GM19025 (cell line): ENCODE data around the gene HSPA4.
"Not testable (repeated sequence)": the region's sequence is repeated elsewhere in the genome, so short reads cannot be mapped to it uniquely, and the experiment has no call there.

Experiments
- ATAC-seq: cut with Tn5 transposase; IDR thresholded peaks from one replicate; pipeline ENCODE4 v1.9.1; 2021; ENCODE audit warnings: mild to moderate bottlenecking, low read depth, moderate library complexity; ENCODE audit not compliant: unreplicated experiment

Gene HSPA4

DNA sequence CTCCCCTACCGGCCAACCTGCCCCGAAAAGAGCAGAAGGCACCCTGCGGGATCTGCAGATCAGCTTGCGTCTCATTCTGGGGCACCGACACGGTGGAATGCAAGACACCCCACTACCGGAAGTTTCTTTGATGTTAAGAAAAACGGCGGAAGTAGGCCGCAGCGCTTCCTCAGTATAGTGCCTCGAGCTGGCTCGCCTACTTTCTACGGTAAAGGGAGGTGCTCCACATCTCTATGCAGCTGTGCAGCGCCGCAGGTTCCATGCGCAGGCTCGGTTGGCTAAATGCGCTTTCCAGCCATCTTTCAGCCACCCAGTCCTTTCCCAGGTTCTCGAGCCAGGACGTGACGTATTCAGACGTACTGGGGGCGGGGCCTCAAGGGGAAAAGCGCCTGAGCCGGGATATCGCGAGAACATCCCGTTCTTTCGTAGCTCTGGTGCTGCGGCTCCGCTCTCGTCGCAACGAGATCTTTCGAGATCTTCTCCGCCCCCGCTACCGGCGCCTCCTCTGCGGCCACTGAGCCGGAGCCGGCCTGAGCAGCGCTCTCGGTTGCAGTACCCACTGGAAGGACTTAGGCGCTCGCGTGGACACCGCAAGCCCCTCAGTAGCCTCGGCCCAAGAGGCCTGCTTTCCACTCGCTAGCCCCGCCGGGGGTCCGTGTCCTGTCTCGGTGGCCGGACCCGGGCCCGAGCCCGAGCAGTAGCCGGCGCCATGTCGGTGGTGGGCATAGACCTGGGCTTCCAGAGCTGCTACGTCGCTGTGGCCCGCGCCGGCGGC, at the start of gene HSPA4:
TSS of gene HSPA4 (plus strand) at position 472 of the 775 bp plus-strand sequence. CDS start at position 710, 238 bp downstream.
- ATAC-seq = peak; percentile 73

DNA sequence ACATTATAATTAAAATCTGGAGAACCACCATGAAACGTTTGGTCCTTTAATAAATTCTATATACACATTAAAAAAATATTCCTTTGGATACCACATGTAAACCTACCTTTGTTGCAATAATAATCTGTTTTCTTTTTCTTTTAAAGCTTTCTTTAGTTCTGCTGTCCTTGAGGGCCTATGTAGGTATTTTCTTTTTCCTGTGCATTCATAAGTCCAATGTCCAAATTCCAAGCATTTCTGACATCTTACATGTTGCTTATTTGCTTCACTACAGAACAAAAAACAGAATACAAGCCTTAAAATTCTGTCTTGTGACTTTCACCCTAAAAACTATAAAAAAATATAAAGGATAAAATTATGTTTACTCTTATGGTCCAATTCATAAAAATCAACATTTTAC, 45.2 kb upstream of the HSPA4 start:
- ATAC-seq = no peak

- ATAC-seq = not testable (repeated sequence)
Observed at GRCh38 chr5:133008455-133008854, 43.4 kb upstream of the HSPA4 start.

GRCh38 chr5:133015466-133015865, 36.3 kb upstream of the HSPA4 start:
- ATAC-seq = no peak

- ATAC-seq = no peak
Observed at GRCh38 chr5:133017964-133018363, 33.8 kb upstream of the HSPA4 start.

GRCh38 chr5:133019471-133019870, 32.3 kb upstream of the HSPA4 start:
- not testable (repeated sequence) for ATAC-seq

DNA sequence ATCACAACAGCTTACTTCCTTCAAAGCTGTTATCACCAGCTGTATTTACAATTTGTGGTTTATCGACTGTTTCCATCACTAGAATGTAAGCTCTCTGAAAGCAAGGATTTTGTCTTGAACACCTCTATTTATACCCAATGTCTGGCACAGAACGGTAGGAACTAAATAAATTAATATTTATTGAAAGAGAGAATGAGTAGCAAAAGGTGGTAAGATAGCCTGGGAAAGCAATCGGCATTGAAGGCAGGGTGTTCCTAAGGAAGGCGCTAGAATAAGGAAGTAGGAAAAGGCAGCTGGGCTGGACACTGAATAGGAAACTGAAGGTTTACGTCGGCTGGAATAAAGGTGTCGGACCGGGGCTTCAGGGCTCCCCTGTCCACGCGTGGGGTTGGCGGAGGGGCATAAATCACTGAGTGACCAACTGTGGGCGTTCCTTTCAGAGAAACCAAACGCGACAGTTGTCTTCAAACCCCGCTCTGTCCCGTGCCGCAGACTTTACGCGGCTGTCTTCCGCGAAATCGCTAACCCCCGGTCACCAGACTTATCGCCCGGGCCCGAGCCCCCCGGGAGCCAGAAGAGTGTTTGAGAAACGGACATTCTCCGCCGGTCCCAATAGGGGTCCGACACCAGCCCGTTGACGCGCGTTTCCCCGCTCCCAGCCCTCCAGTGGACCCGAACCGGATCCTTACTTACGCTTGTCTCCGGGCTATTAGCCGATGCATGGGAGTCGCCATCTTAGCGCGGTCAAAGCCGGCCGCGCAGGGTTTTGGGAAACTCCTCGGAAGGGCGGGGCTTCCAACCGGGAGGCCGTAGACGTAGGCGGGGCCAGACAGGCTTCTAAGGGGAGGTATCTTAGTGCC, 25.8 kb upstream of the HSPA4 start, which contains the start of gene ZCCHC10:
TSS of gene ZCCHC10 (minus strand) at position 746 of the 860 bp plus-strand sequence. CDS start at position 734, 12 bp downstream.
- peak; percentile 95 for ATAC-seq

DNA sequence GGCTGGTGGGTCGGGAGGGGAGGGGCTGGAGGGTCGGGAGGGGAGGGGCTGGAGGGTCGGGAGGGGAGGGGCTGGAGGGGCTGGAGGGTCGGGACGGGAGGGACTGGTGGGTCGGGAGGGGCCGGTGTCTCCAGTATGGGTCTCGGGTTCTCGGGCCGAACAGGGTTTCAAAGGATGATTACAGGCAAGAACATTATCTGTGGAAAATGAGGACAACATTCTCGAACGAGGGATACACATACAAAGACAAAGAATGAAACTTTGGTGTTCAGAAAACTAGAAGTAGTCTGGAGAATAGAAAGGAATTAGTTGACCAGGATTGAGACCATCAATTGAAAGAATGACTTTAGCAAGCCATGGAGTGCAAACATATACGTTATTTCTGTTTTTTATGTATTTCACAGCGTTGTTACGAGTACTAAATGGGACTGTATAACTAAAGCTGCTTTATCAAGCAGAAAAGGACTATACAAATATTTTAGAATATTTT, 25.1 kb upstream of the HSPA4 start:
- no peak for ATAC-seq

GRCh38 chr5:133029416-133029815, 22.4 kb upstream of the HSPA4 start:
- ATAC-seq = no peak

DNA sequence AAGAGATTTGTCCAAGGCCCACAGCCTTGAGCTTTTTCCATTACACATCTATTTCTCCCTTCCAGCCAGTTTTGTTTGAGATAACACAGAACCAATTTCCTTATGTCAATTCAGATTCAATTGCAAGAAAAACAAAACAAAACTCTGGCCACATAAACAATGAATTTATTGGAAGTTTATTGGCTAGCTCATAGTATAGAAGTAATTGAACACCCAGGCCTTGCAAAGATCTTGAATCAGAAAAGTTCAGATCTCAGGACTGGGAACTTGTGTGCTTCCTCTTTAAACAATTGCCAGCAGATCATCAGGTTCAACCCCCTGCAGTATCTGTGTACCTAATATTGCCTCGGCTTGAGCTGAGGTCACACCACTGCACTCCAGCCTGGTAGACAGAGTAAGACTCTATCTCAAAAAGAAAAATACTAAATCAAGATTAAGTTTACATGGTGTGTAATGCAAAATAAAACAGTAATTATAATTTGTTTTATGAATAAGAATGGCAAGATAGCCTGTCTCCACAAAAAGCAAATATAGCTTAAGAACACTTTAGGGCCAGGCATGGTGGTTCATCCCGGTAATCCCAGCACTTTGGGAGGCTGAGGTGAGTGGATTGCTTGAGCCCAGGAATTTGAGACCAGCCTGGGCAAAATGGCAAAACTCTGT, 21.3 kb upstream of the HSPA4 start:
- ATAC-seq = no peak

DNA sequence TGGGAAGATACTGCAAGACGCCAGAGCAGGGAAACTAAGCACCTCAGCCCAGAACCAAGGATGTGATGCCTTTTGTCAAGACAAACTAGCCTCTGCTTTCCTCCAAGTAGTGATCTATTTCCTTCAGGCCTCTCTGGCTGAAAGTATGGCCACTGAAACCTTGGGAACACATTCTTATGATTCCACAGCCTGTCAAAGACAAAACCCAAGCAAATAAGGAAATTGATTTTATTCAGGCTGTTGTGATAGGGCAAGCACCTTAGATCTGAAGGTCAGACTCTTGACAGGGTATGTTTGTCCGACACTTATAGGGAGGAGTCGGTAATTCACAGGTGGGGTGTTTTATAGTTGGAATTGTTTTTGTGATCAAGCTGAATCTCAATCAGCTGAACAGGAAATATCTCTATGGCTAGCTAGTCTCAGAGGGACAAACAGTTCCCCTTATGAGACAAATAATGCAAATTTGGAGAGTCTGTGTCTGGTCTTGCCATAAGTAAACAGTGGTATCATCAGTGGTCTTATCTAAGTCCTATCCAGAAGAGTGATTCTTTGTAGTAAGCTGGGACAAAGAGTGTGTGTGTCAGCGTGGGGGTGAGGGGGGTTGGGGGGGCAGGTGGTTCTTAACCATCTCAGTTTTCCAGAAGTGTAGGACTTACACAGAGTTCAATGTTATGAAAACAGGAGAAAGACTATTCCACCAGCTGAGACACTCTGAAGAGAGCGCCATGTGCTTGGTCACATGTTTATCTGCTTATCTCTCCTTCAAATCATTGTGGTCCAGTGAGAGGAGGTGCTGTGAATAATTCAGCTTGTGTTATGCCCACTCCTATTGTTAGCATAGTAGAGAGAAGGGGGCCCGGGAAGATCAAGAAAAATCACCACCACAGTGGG, 18.7 kb upstream of the HSPA4 start:
- ATAC-seq = no peak

DNA sequence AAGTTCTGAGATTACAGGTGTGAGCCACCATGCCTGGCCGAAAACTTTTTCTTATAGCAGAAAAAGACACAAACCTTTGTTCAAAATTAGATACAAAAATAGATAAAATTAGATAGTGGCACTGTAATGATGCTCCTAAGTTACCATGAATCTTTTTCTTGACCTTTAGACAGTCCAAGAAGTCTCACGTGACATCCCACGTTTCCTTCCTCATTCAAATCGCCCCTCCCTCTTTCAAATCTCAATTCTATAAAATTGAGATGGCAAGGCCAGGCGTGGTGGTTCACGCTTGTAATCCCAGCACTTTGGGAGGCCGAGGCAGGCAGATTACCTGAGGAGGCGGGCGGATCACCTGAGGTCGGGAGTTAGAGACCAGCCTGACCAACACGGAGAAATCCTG, 17.7 kb upstream of the HSPA4 start:
- ATAC-seq = no peak

DNA sequence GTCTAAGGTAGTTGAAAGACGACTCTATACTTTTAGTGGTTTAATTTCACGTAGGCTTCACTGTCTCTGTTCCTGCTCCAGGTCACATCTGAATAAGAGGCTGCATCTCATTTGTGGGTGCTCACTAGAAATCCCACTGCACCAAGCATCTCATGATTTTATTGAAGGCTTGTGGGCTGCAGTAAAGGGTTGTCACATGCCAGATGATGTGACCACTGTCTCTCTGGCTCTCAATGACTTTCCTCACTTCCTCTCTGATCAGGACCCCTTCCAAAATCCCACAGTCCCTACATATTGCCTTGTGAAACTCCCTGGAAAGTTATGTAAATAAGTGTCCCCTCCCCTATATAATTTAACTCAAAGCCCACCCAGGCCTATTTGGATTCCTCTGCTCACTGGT, 16.6 kb upstream of the HSPA4 start:
- ATAC-seq = no peak

DNA sequence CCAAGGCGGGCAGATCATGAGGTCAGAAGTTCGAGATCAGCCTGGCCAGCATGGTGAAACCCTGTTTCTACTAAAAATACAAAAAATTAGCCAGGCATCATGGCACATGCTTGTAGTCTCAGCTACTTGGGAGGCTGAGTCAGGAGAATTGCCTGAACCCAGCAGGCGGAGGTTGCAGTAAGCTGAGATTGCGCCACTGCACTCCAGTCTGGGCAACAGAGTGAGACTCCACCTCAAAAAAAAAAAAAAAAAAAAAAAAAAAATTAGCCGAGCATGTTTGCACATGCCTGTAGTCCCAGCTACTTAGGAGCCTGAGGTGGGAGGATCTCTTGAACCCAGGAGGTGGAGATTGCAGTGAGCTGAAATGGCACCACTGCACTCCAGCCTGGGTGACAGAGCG, 15.1 kb upstream of the HSPA4 start:
- ATAC-seq = not testable (repeated sequence)

DNA sequence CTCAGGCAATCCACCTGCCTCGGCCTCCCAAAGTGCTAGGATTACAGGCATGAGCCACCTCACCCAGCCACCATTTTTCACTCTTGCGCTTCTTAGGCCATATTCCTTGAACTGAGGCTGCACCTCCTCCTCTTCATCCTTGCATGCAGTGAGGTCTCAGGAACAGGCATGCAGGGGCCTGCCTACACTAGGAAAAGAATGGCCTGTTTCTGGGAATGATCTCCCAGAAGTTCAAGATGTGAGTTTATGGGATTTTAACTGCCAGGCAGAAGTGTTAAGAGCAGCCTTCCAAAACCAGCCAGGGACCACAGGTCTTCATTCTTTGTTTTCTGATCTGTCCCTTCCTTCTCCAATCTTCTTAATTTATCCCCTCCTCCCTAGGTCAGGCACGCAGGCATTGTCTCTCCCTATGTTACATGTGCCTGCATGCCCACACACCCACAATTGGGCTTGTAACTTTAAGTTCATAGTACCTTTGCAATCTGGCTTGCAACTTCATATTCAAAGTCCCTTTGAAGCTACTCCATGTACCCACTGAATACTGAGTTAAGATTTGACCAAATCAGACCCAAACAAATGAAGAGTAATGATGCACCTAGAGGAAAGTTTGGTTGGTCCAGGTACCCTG, 10.5 kb upstream of the HSPA4 start:
- ATAC-seq = no peak

DNA sequence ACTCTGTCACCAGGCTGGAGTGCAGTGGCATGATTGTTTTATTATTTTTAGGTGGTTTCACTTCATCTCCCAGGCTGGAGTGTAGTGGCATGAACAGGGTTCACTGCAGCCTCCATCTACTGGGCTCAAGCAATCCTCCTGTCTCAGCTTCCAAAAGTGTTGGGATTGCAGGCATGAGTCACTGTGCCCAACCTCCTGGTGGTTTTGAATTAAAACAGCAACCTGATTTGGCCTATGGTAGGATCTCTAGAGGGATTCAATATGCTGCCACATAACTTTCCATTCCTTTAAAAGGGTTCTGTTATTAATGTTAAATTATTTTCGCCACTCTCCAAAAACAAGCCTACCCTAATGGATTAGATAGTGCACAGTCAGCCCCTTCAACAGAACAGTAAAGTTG, 9.9 kb upstream of the HSPA4 start:
- no peak for ATAC-seq

DNA sequence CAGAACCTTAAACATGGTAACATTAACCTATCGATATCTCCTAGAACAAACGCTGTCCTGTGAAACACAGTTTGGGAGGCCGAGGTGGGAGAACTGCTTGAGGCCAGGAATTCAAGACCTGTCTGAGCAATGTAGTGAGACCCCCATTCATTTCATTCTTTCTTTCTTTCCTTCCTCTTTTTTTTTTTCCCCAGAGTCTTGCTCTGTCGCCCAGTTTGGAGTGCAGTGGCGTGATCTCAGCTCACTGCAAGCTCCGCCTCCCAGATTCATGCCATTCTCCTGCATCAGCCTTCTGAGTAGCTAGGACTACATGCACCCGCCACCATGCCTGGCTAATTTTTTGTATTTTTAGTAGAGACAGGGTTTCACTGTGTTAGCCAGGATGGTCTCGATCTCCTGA, 5.3 kb upstream of the HSPA4 start:
- ATAC-seq = not testable (repeated sequence)

GRCh38 chr5:133047404-133047803, 4.4 kb upstream of the HSPA4 start:
- no peak for ATAC-seq

GRCh38 chr5:133048993-133049725, 2.7 kb upstream of the HSPA4 start:
- no peak for ATAC-seq
